Measurements from ENCODE around the gene CFP.
"Not testable (repeated sequence)": the region's sequence is repeated elsewhere in the genome, so short reads cannot be mapped to it uniquely, and the experiment has no call there.

CFP gene

GRCh38 chrX:47637546-47638195 lies 7.9 kb upstream of the CFP start:
- DNase-seq: no peak

GRCh38 chrX:47634871-47635575 lies 5.3 kb upstream of the CFP start:
- DNase-seq: no peak

GRCh38 chrX:47633689-47634590 lies 4.2 kb upstream of the CFP start:
- no peak for DNase-seq

- no peak for DNase-seq
Measured at GRCh38 chrX:47632666-47633065, 2.9 kb upstream of the CFP start.

GRCh38 chrX:47631676-47632075 lies 1.9 kb upstream of the CFP start:
- no peak for DNase-seq

GRCh38 chrX:47628982-47629381 lies 748 bp downstream of the CFP start:
- no peak for DNase-seq

GRCh38 chrX:47625365-47625764 lies 4.4 kb downstream of the CFP start:
- DNase-seq: no peak

GRCh38 chrX:47623540-47624027 lies 6.1 kb downstream of the CFP start:
- peak; percentile 80 for DNase-seq

- no peak for DNase-seq
Measured at GRCh38 chrX:47621851-47622250, 7.9 kb downstream of the CFP start.

- no peak for DNase-seq
Measured at GRCh38 chrX:47620303-47620685, 9.4 kb downstream of the CFP start.

- DNase-seq: peak; percentile 42
Measured at GRCh38 chrX:47619486-47620302, 10.0 kb downstream of the CFP start, which contains the start of gene SYN1. Gene SYN1, minus strand, starts transcription at chrX:47619857. Its CDS starts 129 bp downstream, at chrX:47619728.

GRCh38 chrX:47618923-47619485 lies 10.7 kb downstream of the CFP start:
- DNase-seq: no peak

- no peak for DNase-seq
Measured at GRCh38 chrX:47614618-47615017, 15.1 kb downstream of the CFP start.

- DNase-seq: no peak
Measured at GRCh38 chrX:47613082-47613481, 16.6 kb downstream of the CFP start.

GRCh38 chrX:47612418-47612817 lies 17.3 kb downstream of the CFP start:
- no peak for DNase-seq

- no peak for DNase-seq
Measured at GRCh38 chrX:47611926-47612325, 17.8 kb downstream of the CFP start.

- no peak for DNase-seq
Measured at GRCh38 chrX:47611489-47611888, 18.2 kb downstream of the CFP start.

- no peak for DNase-seq
Measured at GRCh38 chrX:47610511-47610910, 19.2 kb downstream of the CFP start.

- no peak for DNase-seq
Measured at GRCh38 chrX:47608130-47608810, 21.5 kb downstream of the CFP start.

- no peak for DNase-seq
Measured at GRCh38 chrX:47607091-47607490, 22.6 kb downstream of the CFP start.

- no peak for DNase-seq
Measured at GRCh38 chrX:47605024-47605423, 24.7 kb downstream of the CFP start.

- not testable (repeated sequence) for DNase-seq
Measured at GRCh38 chrX:47603125-47603524, 26.6 kb downstream of the CFP start.
